Lower leg skin (tissue), 4 donors: ENCODE results near the gene FAP. TPM values are rescaled to one million over a fixed set of nuclear protein-coding genes. Genes with fewer than 3 reads are reported as not detected.

Source experiments
- DNase-seq, 2 donors: peaks; one replicate each; pipeline ENCODE4 v3.0.0-alpha.2; 2019; ENCODE audit warnings: low spot score in 2 of 2
- H3K4me3 ChIP-seq: fragments of 200-600 bp; sonication (generic); 2 replicates; pipeline ENCODE4 v1.5.1; 2017; ENCODE audit warnings: mild to moderate bottlenecking, low read depth; ENCODE audit not compliant: poor library complexity, severe bottlenecking
- CTCF ChIP-seq, 3 donors: fragments of 450-650 bp; IDR thresholded peaks; one replicate each; pipeline ENCODE4 v1.5.1; 2016; ENCODE audit warnings: antibody characterized with exemption in 3 of 3, mild to moderate bottlenecking in 3 of 3, moderate library complexity in 2 of 3
- POLR2A ChIP-seq, 2 donors: fragments of 450-650 bp; IDR thresholded peaks; one replicate each; pipeline ENCODE4 v1.6.1; 2016 to 2017; ENCODE audit warnings: antibody characterized with exemption in 2 of 2, mild to moderate bottlenecking in 1 of 2, moderate library complexity in 1 of 2
- WGBS, 2 donors: methylation state at CpG; one replicate each; pipeline ENCODE4 v1.1.5; 2018; 5-methylcytosine and 5-hydroxymethylcytosine counted together
- intact Hi-C: fragments of 100-400 bp; cut with DNase I; formaldehyde crosslinking; loops from one replicate; pipeline ENCODE4 v1.15.0; 2023; ENCODE audit warnings: low total_unique reads
- total RNA-seq, 4 donors: library from RNA; depleted of rRNA; stranded (reverse); fragments of >200 nt; gene quantifications; one replicate each; pipeline ENCODE4 v1.1.0, GENCODE V29; 2016

FAP gene
- total RNA-seq, 4 donors from 2014 or later: 1.7 to 8.7 (median 2.5) TPM

- 52 to 59% methylated on average over 2 of the region's 2 CpGs for WGBS, 2 donors
- no peak overlapping the region for H3K4me3 ChIP-seq
- no peak for DNase-seq
- TF ChIP-seq POLR2A (IDR thresholded peaks at IDR 0.05) (no peak), CTCF (IDR thresholded peaks at IDR 0.05) (no peak)
- intact Hi-C loops: no loop called here
Observed at GRCh38 chr2:162149466-162149865, 93.8 kb downstream of the FAP start.

GRCh38 chr2:162148956-162149355, 94.3 kb downstream of the FAP start:
- TF ChIP-seq POLR2A (IDR thresholded peaks at IDR 0.05): no peak
- TF ChIP-seq CTCF (IDR thresholded peaks at IDR 0.05): no peak
- no peak overlapping the region for H3K4me3 ChIP-seq
- WGBS, 2 donors: 52 to 57% methylated on average over 3 of the region's 3 CpGs
- intact Hi-C loops: no loop called here
- DNase-seq: no peak

DNA sequence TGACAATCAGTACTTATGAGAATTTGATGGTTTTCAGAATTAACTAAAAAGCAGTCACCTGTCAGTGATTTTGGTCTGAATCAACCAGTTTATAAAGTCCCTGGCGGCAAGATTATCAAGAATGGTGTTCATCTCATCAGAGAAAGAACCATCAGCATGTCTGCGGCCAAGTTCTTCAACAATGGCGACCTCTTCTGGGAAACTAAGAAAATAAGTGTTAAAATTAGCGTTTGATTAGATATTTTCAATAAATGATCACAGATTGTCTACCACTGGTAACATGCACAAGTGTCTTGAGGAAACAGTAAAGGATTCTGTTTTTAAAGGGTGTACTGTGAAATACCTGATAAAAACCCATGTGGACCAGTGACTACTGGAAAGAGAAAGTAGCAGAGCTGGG, 99.3 kb downstream of the FAP start:
- WGBS, 2 donors: 90 to 91% methylated on average over 4 of the region's 4 CpGs

GRCh38 chr2:162138310-162138709, 104.9 kb downstream of the FAP start:
- no peak for DNase-seq
- TF ChIP-seq CTCF (IDR thresholded peaks at IDR 0.05) (no peak), POLR2A (IDR thresholded peaks at IDR 0.05) (no peak)
- no peak overlapping the region for H3K4me3 ChIP-seq
- intact Hi-C loops: no loop called here

More for the DNA sequence above, 99.3 kb downstream of the FAP start:
- TF ChIP-seq CTCF (IDR thresholded peaks at IDR 0.05) (no peak), POLR2A (IDR thresholded peaks at IDR 0.05) (no peak)
- intact Hi-C loops: loop anchor here (5.0 kb wide), 1 partner anchor 562 kb away; no protein-coding TSS in a partner anchor
- no peak for DNase-seq
- no peak overlapping the region for H3K4me3 ChIP-seq

GRCh38 chr2:162127422-162127821, 115.8 kb downstream of the FAP start:
- TF ChIP-seq CTCF (IDR thresholded peaks at IDR 0.05) (no peak), POLR2A (IDR thresholded peaks at IDR 0.05) (no peak)
- no peak overlapping the region for H3K4me3 ChIP-seq
- intact Hi-C loops: loop anchor here (10.0 kb wide), 1 partner anchor 123 kb away; no protein-coding TSS in a partner anchor
- no peak for DNase-seq
- 81% methylated on average over 2 of the region's 2 CpGs for WGBS, 2 donors

GRCh38 chr2:162126527-162126926, 116.7 kb downstream of the FAP start:
- H3K4me3 ChIP-seq: no peak overlapping the region
- intact Hi-C loops: loop anchor here (10.0 kb wide), 1 partner anchor 122 kb away; no protein-coding TSS in a partner anchor
- no peak for DNase-seq
- WGBS, 2 donors: 83 to 84% methylated on average over 2 of the region's 2 CpGs
- no peak for TF ChIP-seq POLR2A (IDR thresholded peaks at IDR 0.05)
- TF ChIP-seq CTCF (IDR thresholded peaks at IDR 0.05): no peak
